Measurements from ENCODE around the gene LIMS2.

The LIMS2 gene

DNA sequence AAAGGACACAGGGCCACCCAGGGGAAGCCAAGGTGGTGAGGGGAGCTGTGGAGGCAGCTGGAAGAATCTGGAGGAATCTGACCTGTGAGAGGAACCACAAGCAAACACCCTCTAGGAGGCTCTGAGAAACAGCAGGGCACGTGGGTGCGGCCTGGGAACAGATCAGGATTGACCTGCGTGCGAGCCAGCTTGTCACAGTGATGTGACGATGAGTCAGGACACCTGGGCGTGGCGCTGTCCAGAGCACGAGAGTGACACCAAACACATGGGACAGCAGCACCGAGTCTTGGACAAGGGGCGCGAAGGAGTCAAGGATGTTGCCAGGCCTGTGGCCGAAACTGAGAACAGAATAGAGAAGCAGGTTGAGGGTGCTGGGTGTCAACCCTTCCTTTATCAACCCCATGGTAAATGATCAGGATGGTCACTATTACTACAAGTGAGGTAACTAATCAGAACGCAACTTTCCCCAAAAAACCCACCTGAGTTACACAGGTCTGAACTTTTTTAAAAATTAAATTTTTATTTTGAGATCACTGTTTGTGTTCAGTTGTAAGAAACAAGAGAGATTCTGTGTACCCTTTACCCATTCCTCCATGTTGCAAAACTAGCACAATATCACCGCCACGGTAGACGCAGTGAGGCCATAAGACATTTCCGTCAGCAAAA is 25.3 kb upstream of the LIMS2 start:
- no peak for DNase-seq

DNA sequence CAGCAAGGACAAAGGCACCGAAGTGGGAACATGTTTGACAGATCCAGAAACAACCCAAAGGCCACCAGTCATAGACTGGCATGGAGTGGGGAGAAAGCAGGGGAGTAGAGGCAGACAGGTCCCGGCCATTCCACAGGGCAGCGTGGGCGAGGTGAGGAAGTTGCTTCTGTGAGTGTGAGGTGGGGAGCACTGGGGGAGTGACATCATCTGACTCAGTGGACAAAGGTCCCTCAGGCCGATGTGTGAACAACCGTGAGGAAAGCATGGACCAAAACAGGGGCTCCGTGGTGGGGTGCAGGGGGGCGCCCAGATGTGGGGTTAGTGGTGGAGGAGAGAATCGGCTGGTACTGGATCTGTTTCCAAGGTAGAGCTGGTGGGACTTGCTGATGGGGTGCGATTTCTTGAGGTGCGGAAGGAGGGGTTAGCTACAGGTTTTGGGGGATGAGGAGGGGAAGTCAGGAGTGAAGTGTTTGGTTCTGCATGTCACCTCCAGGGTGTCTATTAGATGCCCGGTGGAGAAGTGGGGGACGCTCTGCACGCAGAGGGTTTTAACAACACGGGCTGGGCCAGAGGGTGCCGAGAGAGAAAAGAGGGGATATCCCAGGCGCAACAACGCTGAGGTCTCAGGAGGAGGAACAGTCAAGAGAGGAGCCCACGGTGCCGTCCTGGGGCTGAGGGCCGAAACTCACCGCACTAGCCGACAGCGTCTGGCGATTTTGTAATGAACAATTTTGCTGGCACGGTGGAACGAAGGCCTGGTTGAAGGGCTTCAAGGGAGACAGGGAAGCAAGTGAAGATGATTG is 23.4 kb upstream of the LIMS2 start:
- no peak for DNase-seq

DNA sequence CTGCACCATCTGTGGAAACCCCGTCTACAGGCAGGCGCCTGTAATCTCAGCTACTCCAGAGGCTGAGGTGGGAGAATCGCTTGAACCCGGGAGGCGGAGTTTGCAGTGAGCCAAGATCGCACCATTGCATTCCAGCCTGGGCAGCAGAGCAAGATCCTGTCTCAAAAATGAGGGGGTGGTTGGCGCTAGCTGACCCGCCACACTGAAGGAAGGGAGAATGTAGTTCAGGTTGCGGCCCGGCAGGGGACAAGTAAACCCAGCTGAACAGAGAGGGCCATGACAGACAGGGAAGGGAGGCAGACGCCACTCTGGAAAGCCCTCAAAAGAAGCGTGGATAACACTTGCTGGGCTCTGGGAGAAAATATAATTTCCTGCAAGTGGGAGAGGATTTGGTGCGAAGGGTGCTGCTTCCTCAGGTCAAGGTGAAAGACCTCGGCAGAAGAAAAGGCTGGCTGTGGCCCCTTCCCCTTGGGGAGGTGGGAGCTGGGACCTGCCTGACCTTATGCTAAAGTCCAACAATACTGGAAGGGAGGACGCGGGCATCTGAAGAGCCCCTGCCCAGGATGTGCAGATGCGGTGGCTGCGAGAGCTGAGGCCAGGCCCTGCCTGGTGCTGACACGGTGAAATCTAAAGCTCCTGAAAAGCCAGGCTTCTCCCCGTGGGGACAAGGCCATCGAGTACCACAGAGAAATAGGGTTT is 22.3 kb upstream of the LIMS2 start:
- no peak for DNase-seq

DNA sequence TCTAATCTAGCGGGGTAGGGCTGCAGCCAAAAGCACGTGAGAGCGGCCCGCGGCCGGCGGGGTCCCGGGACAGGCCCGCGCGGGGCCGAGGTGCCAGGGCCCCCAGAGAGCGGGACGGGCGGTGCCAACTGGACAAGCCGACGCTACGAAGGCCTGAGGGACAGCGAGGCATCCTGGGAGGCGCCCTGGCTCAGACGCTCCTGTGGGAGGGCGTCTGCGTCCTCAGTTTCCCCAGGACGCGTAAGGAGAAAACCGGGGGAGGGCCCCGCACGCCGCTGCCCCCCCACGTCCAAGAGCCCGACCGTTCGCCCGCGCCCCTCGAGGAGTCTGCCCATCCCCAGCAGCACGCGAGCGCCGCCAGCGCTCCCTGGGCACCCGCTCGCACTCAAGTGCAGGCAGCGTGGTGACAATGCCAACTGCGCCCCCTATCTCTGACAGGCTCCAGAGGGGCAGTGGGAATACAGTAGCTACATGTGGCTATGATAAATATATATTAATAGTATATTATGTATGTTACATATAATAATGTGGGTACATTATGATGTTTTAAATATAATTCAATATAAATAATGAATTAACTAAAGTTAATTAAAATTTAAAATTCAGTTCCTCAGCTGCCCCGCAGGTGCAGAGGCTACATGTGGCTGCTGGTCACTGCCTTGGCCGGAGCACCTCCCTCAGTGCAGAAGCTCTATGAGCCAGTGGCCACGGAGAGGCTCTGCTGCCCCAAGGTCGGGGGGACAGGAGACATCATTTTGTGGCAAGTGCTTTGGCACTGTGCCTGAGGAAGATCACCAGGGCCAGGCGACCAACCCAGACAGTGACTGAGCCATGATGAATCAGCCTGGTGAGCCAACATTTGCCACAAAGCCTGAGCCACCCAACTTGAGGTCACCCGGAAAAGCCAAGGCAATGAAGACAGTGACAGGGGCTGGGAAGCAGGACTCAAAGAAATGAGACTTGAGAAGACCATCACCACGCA is 20.5 kb upstream of the LIMS2 start:
- DNase-seq: no peak

DNA sequence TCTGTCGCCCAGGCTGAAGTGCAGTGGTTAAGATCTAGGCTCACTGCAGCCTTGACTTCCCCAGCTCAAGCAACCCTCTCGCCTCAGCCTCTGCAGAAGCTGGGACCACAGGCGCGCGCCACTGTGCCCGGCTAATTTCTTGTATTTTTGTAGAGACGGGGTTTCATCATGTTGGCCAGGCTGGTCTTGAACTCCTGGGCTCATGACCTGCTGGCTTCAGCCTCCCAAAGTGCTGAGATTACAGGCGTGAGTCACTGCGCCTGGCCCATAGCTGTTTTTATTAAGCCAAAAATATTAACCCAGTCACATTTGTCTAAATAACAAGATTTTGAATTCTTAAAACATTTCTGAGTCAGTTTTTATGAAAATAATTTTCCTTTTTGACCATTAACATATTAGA is 19.7 kb upstream of the LIMS2 start:
- DNase-seq: no peak

- DNase-seq: no peak
Measured at GRCh38 chr2:127690696-127691095, 15.4 kb upstream of the LIMS2 start.

- DNase-seq: no peak
Measured at GRCh38 chr2:127688405-127688804, 13.1 kb upstream of the LIMS2 start.

GRCh38 chr2:127685410-127686080 is 10.2 kb upstream of the LIMS2 start:
- no peak for DNase-seq

GRCh38 chr2:127683757-127684156 is 8.4 kb upstream of the LIMS2 start:
- DNase-seq: no peak

GRCh38 chr2:127683056-127683455 is 7.7 kb upstream of the LIMS2 start:
- DNase-seq: no peak

GRCh38 chr2:127681976-127682857 is 6.9 kb upstream of the LIMS2 start:
- DNase-seq: no peak

DNA sequence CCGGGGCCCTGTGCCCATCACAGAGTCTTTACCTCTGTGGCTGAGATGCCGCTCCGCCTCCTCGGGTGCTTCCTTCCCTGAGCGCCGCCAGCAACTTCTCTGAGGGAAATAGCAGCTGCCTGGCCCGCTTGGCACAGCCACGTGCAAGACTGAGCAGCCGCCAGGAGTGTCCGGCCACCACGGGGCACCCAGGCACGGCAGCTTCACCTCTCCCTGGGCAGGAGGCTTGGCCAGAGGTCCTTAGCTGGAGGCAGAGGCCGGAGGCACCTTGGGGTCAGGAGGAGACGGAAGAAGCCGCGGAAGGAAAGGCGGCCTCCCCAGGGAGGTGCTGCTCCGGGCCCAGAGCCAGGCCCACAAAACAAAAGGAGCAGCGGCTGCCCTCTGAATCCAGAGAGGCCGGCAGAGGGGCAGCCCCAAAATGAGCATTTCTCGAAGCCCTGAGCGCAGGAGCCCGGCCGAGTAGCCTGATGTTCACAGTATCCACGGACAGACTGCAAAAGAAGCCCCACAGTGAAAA is 6.0 kb upstream of the LIMS2 start:
- no peak for DNase-seq

GRCh38 chr2:127680706-127681287 is 5.5 kb upstream of the LIMS2 start:
- DNase-seq: no peak

- no peak for DNase-seq
Measured at GRCh38 chr2:127679680-127680361, 4.5 kb upstream of the LIMS2 start.

DNA sequence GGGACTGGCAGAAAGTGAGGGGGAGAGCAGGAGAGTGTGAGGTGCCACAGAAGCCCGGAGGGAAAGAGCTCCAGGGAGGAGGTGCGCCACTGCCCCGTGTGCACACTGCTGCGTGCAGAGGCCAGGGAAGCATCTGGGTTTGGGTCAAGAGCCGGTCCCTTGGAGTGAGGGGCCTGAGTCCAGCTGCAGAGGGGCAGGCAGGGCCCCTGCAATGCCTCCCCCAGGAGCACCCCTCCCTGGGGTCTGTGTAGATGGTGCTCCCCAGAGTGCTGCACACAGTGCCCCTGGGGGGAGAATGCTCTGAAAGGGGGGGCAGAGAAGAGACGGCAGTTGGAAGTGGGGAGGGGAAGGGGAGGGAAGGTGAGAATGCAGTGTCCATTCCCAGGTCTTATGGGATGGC is 3.7 kb upstream of the LIMS2 start:
- DNase-seq: no peak

DNA sequence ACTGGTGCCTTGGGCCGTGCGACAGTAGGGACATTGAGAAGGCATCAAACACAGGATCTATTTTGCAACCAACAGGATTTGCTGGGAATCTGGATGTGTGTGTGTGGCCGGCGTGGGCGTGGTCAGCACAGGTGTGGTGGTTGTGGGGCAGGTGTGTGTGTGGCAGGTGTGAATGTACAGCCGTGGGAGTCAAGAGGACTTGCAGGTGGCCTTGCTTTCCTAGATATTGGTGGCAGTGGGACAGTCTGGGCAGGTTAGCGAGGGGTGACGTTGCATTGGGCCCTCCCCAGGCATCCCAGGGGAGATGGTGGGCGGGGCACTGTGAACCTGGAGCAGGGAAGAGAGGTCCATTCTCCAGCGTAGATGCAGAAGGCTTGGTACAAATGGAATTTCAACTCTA is 3.2 kb upstream of the LIMS2 start:
- no peak for DNase-seq

GRCh38 chr2:127676906-127677305 is 1.6 kb upstream of the LIMS2 start:
- DNase-seq: no peak

- peak; percentile 46 for DNase-seq
Measured at GRCh38 chr2:127674241-127675209, 805 bp downstream of the LIMS2 start.

Data from NCI-H2171 treated with DMSO at 0.1 percent for 48 hours (cell line).